Subcutaneous abdominal adipose tissue (tissue), 5 donors: ENCODE data around the gene RPS6KA5.
A peak's percentile ranks its signal among the peaks of the same experiment; 100 is the strongest.
"Not testable (repeated sequence)": the region's sequence is repeated elsewhere in the genome, so short reads cannot be mapped to it uniquely, and the experiment has no call there.

Source experiments
- H3K27ac ChIP-seq: one replicate; pipeline ENCODE4 v1.7.0; 2013; ENCODE audit warnings: low read depth, mild to moderate bottlenecking, inconsistent platforms, low read length, moderate library complexity
- H3K27me3 ChIP-seq, 5 donors: one replicate each; pipeline ENCODE4 v1.7.0; 2013; ENCODE audit warnings: low read length in 5 of 5, inconsistent platforms in 1 of 5; ENCODE audit not compliant: control insufficient read depth in 5 of 5, insufficient read depth in 4 of 5
- H3K36me3 ChIP-seq, 5 donors: one replicate each; pipeline ENCODE4 v1.7.0; 2013; ENCODE audit warnings: low read length in 5 of 5; ENCODE audit not compliant: control insufficient read depth in 5 of 5, insufficient read depth in 5 of 5
- H3K4me1 ChIP-seq, 5 donors: one replicate each; pipeline ENCODE4 v1.7.0; 2013; ENCODE audit warnings: low read length in 5 of 5, mild to moderate bottlenecking in 3 of 5, moderate library complexity in 1 of 5; ENCODE audit not compliant: control insufficient read depth in 5 of 5, insufficient read depth in 5 of 5
- H3K4me3 ChIP-seq, 5 donors: one replicate each; pipeline ENCODE4 v1.7.0; 2013; ENCODE audit warnings: low read length in 5 of 5, low read depth in 1 of 5
- H3K9ac ChIP-seq, 5 donors: one replicate each; pipeline ENCODE4 v1.7.0; 2013; ENCODE audit warnings: low read length in 5 of 5, mild to moderate bottlenecking in 4 of 5, moderate library complexity in 3 of 5
- H3K9me3 ChIP-seq, 5 donors: one replicate each; pipeline ENCODE4 v1.7.0; 2013; ENCODE audit warnings: low read length in 5 of 5; ENCODE audit not compliant: control insufficient read depth in 5 of 5
- donor health status: healthy.
- donor health status: healthy.
- donor health status: healthy.
- donor health status: healthy.
- donor health status: healthy.

RPS6KA5 gene

DNA sequence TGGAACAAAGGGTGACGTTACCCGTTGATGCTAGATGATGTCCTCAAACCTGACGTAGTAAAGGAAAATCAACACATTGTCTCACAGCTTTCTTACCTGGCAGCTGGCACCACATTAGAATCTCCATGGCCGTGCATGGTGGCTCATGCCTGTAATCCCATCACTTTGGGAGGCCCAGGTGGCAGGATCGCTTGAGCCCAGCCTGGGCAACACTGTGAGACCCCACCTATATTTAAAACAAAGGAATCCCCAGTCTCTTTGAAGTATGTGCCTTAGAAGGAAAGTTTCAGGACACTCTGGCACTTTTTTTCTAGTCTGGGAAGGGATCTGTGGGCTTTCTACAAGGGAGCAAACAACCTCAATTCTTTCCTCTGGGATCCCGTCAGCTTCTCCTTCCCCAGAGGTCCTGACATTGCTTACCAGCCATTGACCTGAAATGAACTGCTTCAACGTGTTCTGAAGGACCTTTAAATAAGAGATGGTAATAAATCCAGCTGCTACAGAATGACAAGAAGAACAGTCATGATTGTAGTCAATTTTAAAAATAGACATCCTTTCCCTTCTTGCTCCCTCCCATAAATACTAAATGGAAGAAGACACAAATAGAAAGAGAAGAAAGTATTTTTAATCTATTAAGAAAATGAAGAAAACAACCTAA lies 210.5 kb downstream of the RPS6KA5 start:
- no peaks in the 10 kb centered on the region for H3K9me3 ChIP-seq

DNA sequence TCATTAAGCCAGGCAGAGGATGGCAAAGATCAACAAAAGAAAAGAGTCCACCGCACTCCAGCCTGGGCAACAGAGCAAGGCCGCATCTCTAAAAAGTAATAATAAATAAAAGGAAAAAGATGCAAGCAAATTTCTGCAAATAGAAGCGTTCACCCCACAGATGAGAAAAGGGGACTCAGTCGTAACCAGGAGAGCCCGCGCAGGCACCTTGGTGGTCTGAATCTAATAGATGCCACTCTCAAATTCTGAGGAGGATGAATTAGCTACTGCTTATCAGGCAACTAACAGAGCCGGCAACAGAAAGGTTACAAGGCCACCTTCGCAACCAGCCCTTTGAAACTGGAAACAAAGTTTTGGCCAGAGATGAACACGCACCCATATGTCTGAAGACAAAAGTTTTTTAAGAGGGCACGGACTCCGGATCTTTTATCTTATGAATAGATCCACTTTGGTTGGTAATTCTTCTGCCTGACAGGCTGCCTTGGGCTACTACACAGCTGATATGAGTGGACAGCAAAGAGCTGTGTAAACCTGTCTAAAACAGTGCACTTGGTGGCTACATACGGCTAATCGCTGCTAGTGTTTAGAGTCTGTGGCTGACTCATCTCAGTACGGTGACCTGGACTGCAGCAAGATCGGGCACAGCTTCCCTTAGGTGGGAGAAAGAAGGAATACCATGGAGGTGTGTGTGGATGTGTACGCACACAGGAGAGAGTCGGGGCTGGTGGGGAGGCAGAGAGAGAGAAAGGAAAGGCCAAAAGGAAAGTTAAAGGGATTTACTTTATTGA lies 211.3 kb downstream of the RPS6KA5 start:
- Histone ChIP-seq H3K27me3 (no peaks in the 10 kb centered on the region), H3K36me3 (no peaks in the 10 kb centered on the region), H3K4me1 (peaks cover 0 to 6% (median 0%) of the 10 kb centered on the region in 5 donors), H3K9me3 (no peaks in the 10 kb centered on the region), H3K27ac (no peak overlapping the region), H3K9ac (no peak overlapping the region), H3K4me3 (no peak overlapping the region)

More for the DNA sequence above, 210.5 kb downstream of the RPS6KA5 start:
- Histone ChIP-seq H3K36me3 (no peaks in the 10 kb centered on the region), H3K4me3 (no peak overlapping the region), H3K27me3 (no peaks in the 10 kb centered on the region), H3K27ac (no peak overlapping the region), H3K9ac (no peak overlapping the region), H3K4me1 (peaks cover 0 to 6% (median 0%) of the 10 kb centered on the region in 5 donors)

DNA sequence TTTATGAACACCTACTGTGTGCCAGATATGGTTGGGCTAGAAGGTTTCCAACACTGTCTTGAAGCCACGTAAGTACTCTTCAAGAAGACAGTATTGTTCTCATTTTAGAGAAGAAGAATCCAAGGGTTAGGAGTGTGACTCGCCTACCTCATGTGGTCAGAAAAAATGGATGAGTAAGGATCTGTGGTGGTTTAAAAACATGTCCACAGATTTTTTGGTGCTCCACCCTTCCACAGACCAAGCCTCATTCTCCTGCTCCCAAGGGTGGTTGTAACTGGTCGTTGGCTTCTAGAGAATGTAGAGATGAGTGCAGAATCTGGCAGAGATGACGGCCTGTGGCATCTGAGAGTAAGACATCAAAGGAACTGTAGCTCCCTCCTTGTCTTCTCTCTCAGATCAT lies 213.9 kb downstream of the RPS6KA5 start:
- no peaks in the 10 kb centered on the region for H3K36me3 ChIP-seq
- H3K4me3 ChIP-seq, result no peak overlapping the region
- no peak overlapping the region for H3K9ac ChIP-seq
- no peaks in the 10 kb centered on the region for H3K27me3 ChIP-seq
- peaks cover 0 to 6% (median 0%) of the 10 kb centered on the region in 5 donors for H3K4me1 ChIP-seq
- H3K9me3 ChIP-seq, result no peaks in the 10 kb centered on the region
- no peak overlapping the region for H3K27ac ChIP-seq

DNA sequence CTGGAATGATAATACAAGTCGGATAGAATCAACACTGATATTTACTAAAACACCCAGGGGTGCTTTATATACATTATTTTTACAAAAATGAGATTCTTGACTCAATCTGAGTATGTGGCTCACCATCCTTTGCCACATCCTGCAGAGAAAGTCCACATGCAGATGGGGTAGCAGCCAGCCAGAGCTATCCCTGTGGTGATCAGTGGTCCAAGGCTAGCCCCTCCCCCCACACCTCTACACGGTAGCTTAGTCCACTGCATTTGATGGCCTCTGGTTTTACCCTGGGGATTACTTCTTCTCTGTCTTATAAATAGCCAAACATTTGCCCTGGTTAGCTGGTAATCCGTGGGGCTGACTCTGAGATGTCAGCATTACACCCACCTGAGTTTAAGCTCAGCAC lies 216.1 kb downstream of the RPS6KA5 start:
- H3K9ac ChIP-seq, result no peak overlapping the region
- no peaks in the 10 kb centered on the region for H3K36me3 ChIP-seq
- no peaks in the 10 kb centered on the region for H3K27me3 ChIP-seq
- no peaks in the 10 kb centered on the region for H3K9me3 ChIP-seq
- no peak overlapping the region for H3K27ac ChIP-seq
- peaks cover 2 to 7% (median 3%) of the 10 kb centered on the region in 5 donors for H3K4me1 ChIP-seq
- no peak overlapping the region for H3K4me3 ChIP-seq

GRCh38 chr14:90842726-90843125 lies 217.7 kb downstream of the RPS6KA5 start:
- Histone ChIP-seq H3K9ac (no peak overlapping the region), H3K27me3 (no peaks in the 10 kb centered on the region), H3K36me3 (no peaks in the 10 kb centered on the region), H3K4me3 (no peak overlapping the region), H3K4me1 (peaks cover 4 to 17% (median 8%) of the 10 kb centered on the region in 5 donors), H3K9me3 (no peaks in the 10 kb centered on the region), H3K27ac (no peak overlapping the region)

DNA sequence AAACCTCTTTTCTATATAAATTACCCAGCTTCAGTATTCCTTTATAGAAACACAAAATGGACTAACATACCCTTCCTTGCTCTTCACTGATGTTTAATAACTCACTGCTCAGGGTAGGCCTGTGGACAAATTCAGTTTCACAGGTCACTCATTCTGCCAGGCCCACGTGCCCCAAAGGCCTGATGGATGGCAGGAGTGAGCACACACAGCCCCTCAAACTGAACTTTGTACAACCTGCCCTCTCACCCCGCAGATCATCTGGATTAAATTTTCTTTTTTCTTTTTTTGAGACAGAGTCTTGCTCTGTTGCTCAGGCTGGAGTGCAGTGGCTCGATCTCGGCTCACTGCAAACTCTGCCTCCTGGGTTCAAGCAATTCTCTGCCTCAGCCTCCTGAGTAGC lies 219.8 kb downstream of the RPS6KA5 start:
- H3K9ac ChIP-seq, H3K9me3 ChIP-seq, H3K36me3 ChIP-seq, H3K4me3 ChIP-seq, H3K27me3 ChIP-seq, H3K27ac ChIP-seq: not testable (repeated sequence)
- H3K4me1 ChIP-seq, result peaks cover 4 to 23% (median 8%) of the 10 kb centered on the region in 5 donors

GRCh38 chr14:90839889-90840266 lies 220.6 kb downstream of the RPS6KA5 start:
- H3K27ac ChIP-seq, result peak overlapping the region; percentile 49
- H3K36me3 ChIP-seq, result no peaks in the 10 kb centered on the region
- H3K27me3 ChIP-seq, result no peaks in the 10 kb centered on the region
- H3K4me1 ChIP-seq, result peaks cover 4 to 23% (median 8%) of the 10 kb centered on the region in 5 donors
- H3K9me3 ChIP-seq, result no peaks in the 10 kb centered on the region
- H3K4me3 ChIP-seq, result no peak overlapping the region
- no peak overlapping the region for H3K9ac ChIP-seq

DNA sequence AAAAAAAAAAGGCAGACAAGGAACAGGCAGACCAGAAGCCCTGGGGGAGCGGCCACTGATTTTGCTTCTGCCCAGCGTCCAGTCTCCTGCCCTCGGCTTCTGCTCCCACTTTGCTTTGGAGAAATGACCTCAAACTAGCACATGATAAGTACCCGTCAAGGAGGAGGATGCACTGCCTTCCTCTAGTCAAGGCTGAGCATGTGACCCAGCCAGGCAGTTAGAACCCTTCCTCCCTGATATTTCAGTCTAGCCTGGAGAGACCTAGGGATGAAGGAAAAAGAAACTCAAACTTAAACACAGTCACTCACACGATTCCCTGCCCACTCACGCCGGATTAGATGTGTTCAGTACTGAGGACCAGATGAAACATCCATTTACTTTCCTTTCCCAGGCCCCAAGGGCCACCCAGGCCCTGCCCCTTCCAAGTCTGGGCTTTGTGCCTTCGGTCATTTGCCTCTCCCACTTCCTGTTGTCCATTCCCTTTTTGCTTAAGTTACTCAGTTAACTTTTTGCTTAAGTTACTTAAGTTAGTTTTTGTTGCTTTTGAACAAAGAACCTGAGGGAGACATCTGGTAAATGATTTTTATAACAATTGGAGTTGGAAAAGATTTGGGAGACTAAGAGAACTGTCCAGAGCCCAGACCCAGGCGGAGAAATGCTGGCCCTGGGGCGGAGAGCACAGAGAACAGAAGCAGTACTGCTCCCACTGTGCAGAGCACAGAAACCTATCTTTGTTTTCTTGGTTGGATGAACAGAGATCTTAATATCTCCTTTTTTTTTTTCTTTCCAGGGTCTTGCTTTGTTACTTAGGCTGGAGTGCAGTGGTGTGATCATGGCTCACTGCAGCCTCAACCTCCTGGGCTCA lies 221.2 kb downstream of the RPS6KA5 start:
- Histone ChIP-seq H3K4me3 (peak overlapping the region; percentile 23 to 63 (median 54)), H3K27me3 (no peaks in the 10 kb centered on the region), H3K27ac (peak overlapping the region; percentile 49), H3K36me3 (no peaks in the 10 kb centered on the region), H3K9me3 (no peaks in the 10 kb centered on the region), H3K4me1 (peaks cover 4 to 23% (median 8%) of the 10 kb centered on the region in 5 donors), H3K9ac (peak overlapping the region in 2 of 5 donors; percentile 30 to 62)

GRCh38 chr14:90838531-90838930 lies 221.9 kb downstream of the RPS6KA5 start:
- not testable (repeated sequence) for H3K27ac ChIP-seq, H3K27me3 ChIP-seq, H3K9me3 ChIP-seq, H3K36me3 ChIP-seq, H3K4me3 ChIP-seq
- Histone ChIP-seq H3K9ac (peak overlapping the region in 1 of 5 donors; percentile 30), H3K4me1 (peaks cover 4 to 23% (median 8%) of the 10 kb centered on the region in 5 donors)
